ENCODE measurements around the gene CRISPLD2. TPM values are rescaled to one million over a fixed set of nuclear protein-coding genes. Genes with fewer than 3 reads are reported as not detected.

CRISPLD2 gene
- total and polyA plus RNA-seq, 4 donors, result 3.4 to 15.8 (median 8.2) TPM

DNA sequence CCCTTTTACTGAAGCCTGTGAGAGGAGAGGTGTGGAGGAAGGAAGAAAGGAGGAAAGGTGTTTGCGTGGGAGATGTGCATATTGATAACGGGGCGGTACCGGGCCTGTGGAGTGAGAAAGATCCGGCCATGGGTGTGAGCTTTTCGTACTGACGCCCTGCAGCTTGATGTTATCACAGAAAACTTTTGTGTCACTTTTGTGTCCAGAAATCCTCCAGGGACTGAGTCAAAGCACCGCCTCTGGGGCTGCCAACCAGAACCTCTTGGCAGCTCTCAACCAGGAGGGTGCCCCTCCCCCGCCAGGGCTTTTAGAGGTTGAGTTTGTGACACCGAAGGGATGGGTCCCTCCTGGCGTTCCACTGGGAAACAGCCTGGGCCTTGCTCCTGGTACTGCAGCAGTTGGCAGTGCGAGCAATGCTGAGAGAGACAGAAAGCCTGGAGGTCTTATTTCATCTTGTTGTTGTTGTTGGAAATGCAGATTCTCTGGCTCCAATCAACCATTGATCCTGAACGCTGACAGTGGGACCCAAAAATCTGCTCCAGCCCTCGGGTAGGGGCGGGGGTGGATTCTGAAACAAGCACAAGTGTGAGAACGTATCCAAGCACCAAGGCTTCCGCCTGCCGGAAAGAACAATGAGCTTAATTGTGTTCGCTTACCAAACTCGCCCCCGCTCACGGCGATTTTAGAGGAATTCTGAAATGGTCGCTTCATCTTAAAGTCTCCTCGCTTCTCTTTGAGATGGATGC, 65.0 kb downstream of the CRISPLD2 start:
- 23% methylated on average over 22 of the region's 25 CpGs for WGBS (ENCODE audit: insufficient coverage)
- DNase-seq (ENCODE audit: low read depth in 4 of 6, low spot score in 6 of 6), result peak in 3 of 6 donors; percentile 11 to 73 (median 63)
- H3K27ac ChIP-seq (ENCODE audit: low read depth, low read length), result peak overlapping the region; percentile 89
- H3K9me3 ChIP-seq (ENCODE audit: control insufficient read depth, insufficient read depth, low read length), result no peaks in the 10 kb centered on the region
- H3K27me3 ChIP-seq (ENCODE audit: control insufficient read depth, insufficient read depth, low read length), result no peaks in the 10 kb centered on the region
- H3K4me3 ChIP-seq (ENCODE audit: low read depth, low read length), result no peak overlapping the region
- no peaks in the 10 kb centered on the region for H3K36me3 ChIP-seq (ENCODE audit: control insufficient read depth, insufficient read depth, low read length)
- H3K4me1 ChIP-seq (ENCODE audit: control insufficient read depth, insufficient read depth, low read length), result peaks cover 28% of the 10 kb centered on the region

DNA sequence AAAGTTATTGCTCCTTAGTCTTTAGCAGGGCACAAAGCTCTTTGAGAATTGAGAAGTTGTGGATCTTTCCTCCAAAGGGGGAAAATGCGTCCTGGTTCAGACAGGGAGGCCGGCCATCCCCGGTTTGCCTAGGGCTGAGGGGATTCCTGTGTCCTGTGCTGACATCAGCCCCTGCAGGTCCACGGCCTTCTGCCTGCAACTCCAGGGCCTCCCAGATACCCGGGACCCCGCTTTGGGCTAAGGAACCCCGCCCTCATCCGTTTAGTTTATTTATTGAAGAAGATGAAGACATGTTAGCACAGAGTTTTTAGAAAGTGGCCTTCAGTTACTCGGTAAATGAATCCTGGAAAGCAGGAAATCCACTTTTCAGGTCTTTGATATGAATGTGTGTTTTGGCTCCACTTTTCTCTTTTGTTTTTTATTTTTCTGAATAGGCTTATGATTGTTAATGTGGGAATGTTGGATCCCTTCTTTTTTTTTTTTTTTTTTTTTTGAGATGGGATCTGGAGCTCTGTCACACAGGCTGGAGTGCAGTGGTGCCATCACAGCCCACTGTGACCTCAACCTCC, 65.6 kb downstream of the CRISPLD2 start:
- Histone ChIP-seq H3K4me1 (ENCODE audit: control insufficient read depth, insufficient read depth, low read length) (peaks cover 28% of the 10 kb centered on the region), H3K27me3 (ENCODE audit: control insufficient read depth, insufficient read depth, low read length) (no peaks in the 10 kb centered on the region), H3K4me3 (ENCODE audit: low read depth, low read length) (no peak overlapping the region), H3K27ac (ENCODE audit: low read depth, low read length) (peak overlapping the region; percentile 89), H3K36me3 (ENCODE audit: control insufficient read depth, insufficient read depth, low read length) (no peaks in the 10 kb centered on the region), H3K9me3 (ENCODE audit: control insufficient read depth, insufficient read depth, low read length) (no peaks in the 10 kb centered on the region)
- WGBS (ENCODE audit: insufficient coverage), result 16% methylated on average over 5 of the region's 9 CpGs
- no peak for DNase-seq (ENCODE audit: low read depth in 4 of 6, low spot score in 6 of 6)

DNA sequence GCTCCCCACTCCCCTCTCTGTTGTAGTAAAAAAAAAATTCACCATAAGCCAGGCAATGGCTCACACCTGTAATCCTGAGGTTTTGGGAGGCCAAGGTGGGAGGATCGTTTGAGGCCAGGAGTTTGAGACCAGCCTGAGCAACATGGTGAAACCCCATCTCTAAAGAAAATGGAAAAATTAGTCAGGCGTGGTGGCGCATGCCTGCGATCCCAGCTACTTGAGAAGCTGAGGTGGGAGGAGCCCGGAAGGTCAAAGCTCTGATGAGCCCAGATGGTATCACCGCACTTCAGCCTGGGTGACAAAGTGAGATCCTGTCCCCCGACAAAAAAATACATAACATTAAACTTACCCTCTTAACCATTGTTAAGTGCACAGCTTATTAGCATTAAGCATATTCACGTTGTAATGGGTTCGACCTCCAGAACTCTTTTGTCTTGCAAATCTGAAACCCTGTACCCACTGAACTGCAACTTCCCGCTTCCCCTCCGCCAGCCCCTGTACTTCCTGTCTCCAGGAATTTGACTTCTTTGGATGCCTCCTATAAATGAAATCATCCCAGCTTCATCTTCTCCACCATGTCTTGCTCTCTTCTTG, 66.8 kb downstream of the CRISPLD2 start:
- H3K4me3 ChIP-seq (ENCODE audit: low read depth, low read length), result no peak overlapping the region
- no peak for DNase-seq (ENCODE audit: low read depth in 4 of 6, low spot score in 6 of 6)
- H3K4me1 ChIP-seq (ENCODE audit: control insufficient read depth, insufficient read depth, low read length), result peaks cover 37% of the 10 kb centered on the region
- 89% methylated on average over 11 of the region's 11 CpGs for WGBS (ENCODE audit: insufficient coverage)
- peak overlapping the region; percentile 89 for H3K27ac ChIP-seq (ENCODE audit: low read depth, low read length)
- H3K36me3 ChIP-seq (ENCODE audit: control insufficient read depth, insufficient read depth, low read length), result no peaks in the 10 kb centered on the region
- H3K27me3 ChIP-seq (ENCODE audit: control insufficient read depth, insufficient read depth, low read length), result no peaks in the 10 kb centered on the region
- no peaks in the 10 kb centered on the region for H3K9me3 ChIP-seq (ENCODE audit: control insufficient read depth, insufficient read depth, low read length)

DNA sequence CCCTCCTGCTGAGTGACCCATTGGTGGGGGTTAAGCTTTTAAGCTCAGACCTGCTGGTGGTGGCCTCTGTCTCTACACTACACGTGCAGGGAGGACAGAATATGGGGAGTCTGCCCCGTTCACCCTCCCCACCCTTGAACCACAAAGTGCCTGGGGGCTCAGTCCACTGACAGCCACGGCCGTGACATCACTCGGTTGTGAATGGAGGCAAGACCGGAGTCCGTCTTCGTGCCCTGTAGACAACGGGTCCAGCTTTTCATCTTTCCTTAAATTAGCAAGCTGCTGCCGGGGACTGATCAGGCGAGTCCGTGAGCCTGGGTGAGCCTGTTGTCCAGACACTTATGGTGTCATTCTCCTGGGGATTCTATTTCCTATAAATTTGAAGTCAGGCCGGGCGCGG, 67.4 kb downstream of the CRISPLD2 start:
- no peak for DNase-seq (ENCODE audit: low read depth in 4 of 6, low spot score in 6 of 6)
- Histone ChIP-seq H3K36me3 (ENCODE audit: control insufficient read depth, insufficient read depth, low read length) (no peaks in the 10 kb centered on the region), H3K27me3 (ENCODE audit: control insufficient read depth, insufficient read depth, low read length) (no peaks in the 10 kb centered on the region), H3K27ac (ENCODE audit: low read depth, low read length) (no peak overlapping the region), H3K4me1 (ENCODE audit: control insufficient read depth, insufficient read depth, low read length) (peaks cover 43% of the 10 kb centered on the region), H3K4me3 (ENCODE audit: low read depth, low read length) (no peak overlapping the region), H3K9me3 (ENCODE audit: control insufficient read depth, insufficient read depth, low read length) (no peaks in the 10 kb centered on the region)
- WGBS (ENCODE audit: insufficient coverage), result 93% methylated on average over 14 of the region's 15 CpGs

- peaks cover 41% of the 10 kb centered on the region for H3K4me1 ChIP-seq (ENCODE audit: control insufficient read depth, insufficient read depth, low read length)
- H3K36me3 ChIP-seq (ENCODE audit: control insufficient read depth, insufficient read depth, low read length), result no peaks in the 10 kb centered on the region
- no peak for DNase-seq (ENCODE audit: low read depth in 4 of 6, low spot score in 6 of 6)
- no peak overlapping the region for H3K27ac ChIP-seq (ENCODE audit: low read depth, low read length)
- no peak overlapping the region for H3K4me3 ChIP-seq (ENCODE audit: low read depth, low read length)
- no peaks in the 10 kb centered on the region for H3K9me3 ChIP-seq (ENCODE audit: control insufficient read depth, insufficient read depth, low read length)
- WGBS (ENCODE audit: insufficient coverage), result 92% methylated on average over 5 of the region's 7 CpGs
- H3K27me3 ChIP-seq (ENCODE audit: control insufficient read depth, insufficient read depth, low read length), result no peaks in the 10 kb centered on the region
Measured at GRCh38 chr16:84888450-84888849, 68.7 kb downstream of the CRISPLD2 start.

DNA sequence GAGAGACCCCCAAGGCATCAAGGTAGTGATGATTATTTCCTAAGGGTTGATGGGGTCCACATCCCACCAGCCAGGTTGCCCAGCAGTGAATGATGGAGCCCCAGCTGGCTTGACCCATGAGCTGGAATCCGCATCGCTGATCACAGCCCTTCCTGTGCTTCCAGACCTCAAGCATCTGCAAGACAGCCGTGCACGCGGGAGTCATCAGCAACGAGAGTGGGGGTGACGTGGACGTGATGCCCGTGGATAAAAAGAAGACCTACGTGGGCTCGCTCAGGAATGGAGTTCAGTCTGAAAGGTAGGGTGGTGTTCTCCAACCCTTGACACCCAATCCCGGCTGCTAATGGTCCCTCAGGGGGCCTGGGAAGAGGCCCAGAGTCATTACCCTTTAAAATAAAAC, 69.3 kb downstream of the CRISPLD2 start:
- Histone ChIP-seq H3K4me3 (ENCODE audit: low read depth, low read length) (no peak overlapping the region), H3K9me3 (ENCODE audit: control insufficient read depth, insufficient read depth, low read length) (no peaks in the 10 kb centered on the region), H3K36me3 (ENCODE audit: control insufficient read depth, insufficient read depth, low read length) (no peaks in the 10 kb centered on the region), H3K27me3 (ENCODE audit: control insufficient read depth, insufficient read depth, low read length) (no peaks in the 10 kb centered on the region), H3K4me1 (ENCODE audit: control insufficient read depth, insufficient read depth, low read length) (peaks cover 39% of the 10 kb centered on the region), H3K27ac (ENCODE audit: low read depth, low read length) (no peak overlapping the region)
- DNase-seq (ENCODE audit: low read depth in 4 of 6, low spot score in 6 of 6), result no peak
- WGBS (ENCODE audit: insufficient coverage), result 63% methylated on average over 9 of the region's 12 CpGs

DNA sequence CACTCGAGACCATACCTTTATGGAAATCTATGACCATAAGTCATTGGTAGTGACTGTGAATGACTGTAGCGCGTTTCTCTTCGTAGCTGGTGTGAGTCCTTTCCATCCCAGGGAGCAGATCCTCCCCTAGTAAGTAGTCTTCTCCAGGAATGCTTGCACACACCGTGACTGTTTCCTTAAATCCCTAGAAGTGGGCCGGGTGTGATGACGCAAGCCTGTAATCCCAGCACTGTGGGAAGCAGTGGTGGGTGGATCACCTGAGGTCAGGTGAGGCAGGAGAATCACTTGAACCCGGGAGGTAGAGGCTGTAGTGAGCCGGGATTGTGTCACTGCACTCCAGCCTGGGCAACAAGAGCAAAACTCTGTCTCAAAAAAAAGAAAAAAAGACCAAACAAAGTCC, 70.6 kb downstream of the CRISPLD2 start:
- peaks cover 25% of the 10 kb centered on the region for H3K4me1 ChIP-seq (ENCODE audit: control insufficient read depth, insufficient read depth, low read length)
- WGBS (ENCODE audit: insufficient coverage), result 92% methylated on average over 3 of the region's 9 CpGs

GRCh38 chr16:84891149-84891795, 71.5 kb downstream of the CRISPLD2 start:
- H3K36me3 ChIP-seq (ENCODE audit: control insufficient read depth, insufficient read depth, low read length), result no peaks in the 10 kb centered on the region
- H3K27me3 ChIP-seq (ENCODE audit: control insufficient read depth, insufficient read depth, low read length), result no peaks in the 10 kb centered on the region
- no peaks in the 10 kb centered on the region for H3K9me3 ChIP-seq (ENCODE audit: control insufficient read depth, insufficient read depth, low read length)
- DNase-seq (ENCODE audit: low read depth in 4 of 6, low spot score in 6 of 6), result peak in 3 of 6 donors; percentile 53 to 91 (median 61)
- H3K4me1 ChIP-seq (ENCODE audit: control insufficient read depth, insufficient read depth, low read length), result peaks cover 17% of the 10 kb centered on the region
- WGBS (ENCODE audit: insufficient coverage), result 49% methylated on average over 14 of the region's 17 CpGs
- no peak overlapping the region for H3K4me3 ChIP-seq (ENCODE audit: low read depth, low read length)
- peak overlapping the region; percentile 19 for H3K27ac ChIP-seq (ENCODE audit: low read depth, low read length)

More for the DNA sequence above, 70.6 kb downstream of the CRISPLD2 start:
- Histone ChIP-seq H3K4me3 (ENCODE audit: low read depth, low read length) (no peak overlapping the region), H3K27me3 (ENCODE audit: control insufficient read depth, insufficient read depth, low read length) (no peaks in the 10 kb centered on the region), H3K9me3 (ENCODE audit: control insufficient read depth, insufficient read depth, low read length) (no peaks in the 10 kb centered on the region), H3K27ac (ENCODE audit: low read depth, low read length) (no peak overlapping the region), H3K36me3 (ENCODE audit: control insufficient read depth, insufficient read depth, low read length) (no peaks in the 10 kb centered on the region)
- DNase-seq (ENCODE audit: low read depth in 4 of 6, low spot score in 6 of 6), result no peak

DNA sequence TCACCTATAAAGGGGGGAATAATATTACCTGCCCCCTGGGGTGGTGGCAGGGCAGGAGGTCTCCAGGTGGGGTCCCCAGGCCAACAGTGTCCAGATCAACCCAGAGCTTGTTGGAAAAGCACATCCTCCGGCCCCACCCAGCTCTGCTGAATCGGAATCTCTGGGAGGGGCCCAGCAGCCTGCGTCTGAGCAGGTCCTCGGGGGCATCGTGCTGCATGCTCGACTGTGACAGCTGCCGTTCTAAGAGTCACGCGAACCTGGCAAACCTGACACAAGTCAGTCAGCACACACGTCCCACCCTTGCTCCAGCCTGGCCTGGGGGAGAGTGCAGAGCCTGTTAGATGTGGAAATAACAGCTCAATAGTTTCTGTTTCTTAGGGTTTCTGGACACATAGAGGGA, 72.3 kb downstream of the CRISPLD2 start:
- H3K27me3 ChIP-seq (ENCODE audit: control insufficient read depth, insufficient read depth, low read length), result no peaks in the 10 kb centered on the region
- peak overlapping the region; percentile 19 for H3K27ac ChIP-seq (ENCODE audit: low read depth, low read length)
- no peaks in the 10 kb centered on the region for H3K9me3 ChIP-seq (ENCODE audit: control insufficient read depth, insufficient read depth, low read length)
- DNase-seq (ENCODE audit: low read depth in 4 of 6, low spot score in 6 of 6), result no peak
- H3K4me3 ChIP-seq (ENCODE audit: low read depth, low read length), result no peak overlapping the region
- H3K36me3 ChIP-seq (ENCODE audit: control insufficient read depth, insufficient read depth, low read length), result no peaks in the 10 kb centered on the region
- WGBS (ENCODE audit: insufficient coverage), result 75% methylated on average over 10 of the region's 10 CpGs
- peaks cover 16% of the 10 kb centered on the region for H3K4me1 ChIP-seq (ENCODE audit: control insufficient read depth, insufficient read depth, low read length)
